Fibroblast of skin of abdomen (primary cell): ENCODE data around the gene EBP.
"Not testable (repeated sequence)": the region's sequence is repeated elsewhere in the genome, so short reads cannot be mapped to it uniquely, and the experiment has no call there.

Source experiments
- DNase-seq: peaks from one replicate; pipeline ENCODE4 v3.0.0-alpha.2; 2013

Gene EBP

DNA sequence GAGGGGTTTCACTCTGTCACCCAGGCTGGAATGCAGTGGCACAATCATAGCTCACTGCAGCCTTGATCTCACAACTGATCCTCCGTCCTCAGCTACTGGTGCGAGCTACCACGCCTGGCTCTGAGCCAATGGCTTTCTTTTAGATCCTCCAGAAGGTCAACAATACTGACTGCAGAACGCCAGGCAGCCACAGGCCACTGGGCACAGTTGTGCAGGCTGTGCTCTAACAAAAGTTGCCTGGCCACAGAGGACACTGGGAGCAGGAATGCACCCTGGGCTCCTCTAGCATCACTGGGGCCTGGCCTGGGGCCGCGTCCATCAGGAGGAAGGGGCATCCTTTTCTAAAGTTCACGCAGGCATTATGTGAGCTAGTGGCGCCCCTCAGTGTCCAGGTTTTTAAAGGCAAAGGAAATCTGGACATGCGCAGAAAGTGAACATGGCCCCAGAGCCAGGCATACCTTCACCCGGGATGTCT lies 27.7 kb upstream of the EBP start:
- peak; percentile 40 for DNase-seq

DNA sequence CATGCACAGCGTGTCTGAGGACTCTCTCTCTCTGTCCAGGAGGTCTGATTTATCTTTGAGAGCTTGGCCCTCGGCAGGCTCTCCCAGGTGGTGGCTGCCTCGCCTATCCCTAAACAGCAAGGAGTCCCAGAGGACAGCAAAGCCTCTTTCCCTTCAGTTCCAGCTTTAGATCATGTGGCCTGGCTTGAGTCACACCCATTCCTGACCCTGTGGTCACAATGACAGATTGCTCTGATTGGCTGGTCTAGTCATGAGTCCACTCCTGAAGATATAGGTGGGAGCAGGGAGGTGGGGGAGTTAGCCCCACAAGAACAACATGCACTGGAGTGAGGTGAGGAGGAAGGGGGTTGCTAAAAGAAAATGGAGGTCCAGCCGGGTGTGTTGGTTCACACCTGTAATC lies 24.9 kb upstream of the EBP start:
- DNase-seq = no peak

DNA sequence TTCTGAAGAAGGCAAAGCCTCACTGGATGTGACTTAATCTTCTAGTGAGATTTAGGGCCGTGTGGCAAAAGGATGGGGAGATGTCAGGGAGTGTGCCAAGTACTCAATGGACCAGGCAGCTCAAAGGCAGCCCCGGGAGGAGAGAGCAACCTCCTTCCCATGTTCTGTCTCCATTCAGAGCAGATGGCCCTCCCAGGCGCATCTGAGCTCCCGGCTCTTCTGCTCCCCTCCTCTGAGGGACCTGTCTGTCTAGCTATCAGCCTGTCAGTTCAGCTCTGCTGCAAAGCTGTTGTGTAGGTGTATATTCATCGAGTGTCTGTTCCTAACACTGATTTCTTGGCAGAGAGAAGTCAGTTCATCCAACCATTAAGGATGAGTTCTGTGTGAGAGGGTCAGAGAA lies 23.7 kb upstream of the EBP start:
- DNase-seq = no peak

DNA sequence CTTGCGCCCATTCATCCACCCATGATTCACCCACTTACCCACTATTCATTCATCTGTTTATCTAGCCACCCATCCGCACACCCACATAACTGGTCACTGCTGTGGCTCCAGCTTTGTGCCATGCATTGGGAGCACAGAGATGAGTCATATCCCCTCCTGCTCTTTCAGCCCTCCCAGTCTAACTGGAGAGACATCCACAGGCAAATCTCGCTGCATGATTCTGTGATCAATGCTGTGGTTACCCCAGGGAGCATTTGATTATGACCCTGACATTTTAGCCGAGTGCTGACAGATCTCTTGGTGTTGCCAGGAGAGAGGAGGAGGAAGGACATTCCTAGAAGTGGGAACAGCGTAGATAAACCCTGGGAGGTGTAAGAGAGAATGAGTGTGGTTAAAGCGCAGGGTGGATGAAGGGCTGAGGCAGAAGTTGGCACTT lies 23.2 kb upstream of the EBP start:
- peak; percentile 68 for DNase-seq

DNA sequence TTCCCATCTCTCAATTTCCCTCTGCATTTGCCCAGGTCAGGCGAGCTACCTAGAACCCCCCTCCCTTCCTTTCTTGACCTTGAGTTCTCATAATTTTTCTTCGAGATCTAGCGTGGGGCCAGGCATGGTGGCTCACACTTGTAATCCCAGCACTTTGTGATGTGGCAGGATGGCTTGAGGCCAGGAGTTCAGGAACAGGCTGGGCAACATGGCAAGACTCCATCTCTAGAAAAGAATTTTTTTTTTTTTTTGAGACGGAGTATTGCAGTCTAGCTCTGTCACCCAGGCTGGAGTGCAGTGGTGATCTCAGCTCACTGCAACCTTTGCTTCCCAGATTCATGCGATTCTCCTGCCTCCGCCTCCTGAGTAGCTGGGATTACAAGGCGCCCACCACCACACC lies 17.3 kb upstream of the EBP start:
- DNase-seq = no peak

DNA sequence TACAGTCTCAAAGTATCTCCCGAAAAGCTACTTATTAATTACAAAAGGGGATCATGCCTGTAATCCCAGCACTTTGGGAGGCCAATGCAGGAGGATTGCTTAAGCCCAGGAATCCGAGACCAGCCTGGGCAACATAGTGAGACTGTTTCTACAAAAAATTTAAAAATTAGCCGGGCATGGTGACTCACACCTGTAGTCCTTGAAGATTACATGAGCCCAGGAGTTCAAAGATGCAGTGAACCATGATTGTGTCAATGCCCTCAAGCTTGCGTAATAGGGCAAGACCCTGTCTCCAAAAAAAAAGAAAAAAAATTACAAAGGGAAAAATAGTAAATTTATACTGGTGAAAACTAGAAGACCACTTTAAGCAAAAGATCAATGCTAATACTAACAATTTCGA lies 16.1 kb upstream of the EBP start:
- DNase-seq = no peak

DNA sequence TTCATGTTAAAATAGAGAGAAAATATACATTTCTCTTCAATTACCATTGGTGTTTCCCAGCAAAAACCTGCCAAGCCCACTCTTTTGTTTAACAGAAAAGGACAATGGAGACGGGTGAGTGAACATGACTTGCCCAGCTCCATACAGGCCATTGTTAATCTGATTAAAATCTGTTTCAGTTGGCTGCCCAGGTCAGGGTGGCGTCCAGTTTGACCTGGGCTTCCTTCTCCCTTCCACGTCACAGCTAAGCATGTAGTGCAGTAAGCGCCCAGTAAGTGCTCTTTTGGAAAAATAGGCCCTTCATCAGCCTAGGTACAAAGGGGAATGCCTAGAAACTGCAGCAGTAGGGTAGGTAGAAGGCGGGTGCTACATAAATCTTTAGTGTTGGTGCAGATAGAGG lies 14.4 kb upstream of the EBP start:
- no peak for DNase-seq

DNA sequence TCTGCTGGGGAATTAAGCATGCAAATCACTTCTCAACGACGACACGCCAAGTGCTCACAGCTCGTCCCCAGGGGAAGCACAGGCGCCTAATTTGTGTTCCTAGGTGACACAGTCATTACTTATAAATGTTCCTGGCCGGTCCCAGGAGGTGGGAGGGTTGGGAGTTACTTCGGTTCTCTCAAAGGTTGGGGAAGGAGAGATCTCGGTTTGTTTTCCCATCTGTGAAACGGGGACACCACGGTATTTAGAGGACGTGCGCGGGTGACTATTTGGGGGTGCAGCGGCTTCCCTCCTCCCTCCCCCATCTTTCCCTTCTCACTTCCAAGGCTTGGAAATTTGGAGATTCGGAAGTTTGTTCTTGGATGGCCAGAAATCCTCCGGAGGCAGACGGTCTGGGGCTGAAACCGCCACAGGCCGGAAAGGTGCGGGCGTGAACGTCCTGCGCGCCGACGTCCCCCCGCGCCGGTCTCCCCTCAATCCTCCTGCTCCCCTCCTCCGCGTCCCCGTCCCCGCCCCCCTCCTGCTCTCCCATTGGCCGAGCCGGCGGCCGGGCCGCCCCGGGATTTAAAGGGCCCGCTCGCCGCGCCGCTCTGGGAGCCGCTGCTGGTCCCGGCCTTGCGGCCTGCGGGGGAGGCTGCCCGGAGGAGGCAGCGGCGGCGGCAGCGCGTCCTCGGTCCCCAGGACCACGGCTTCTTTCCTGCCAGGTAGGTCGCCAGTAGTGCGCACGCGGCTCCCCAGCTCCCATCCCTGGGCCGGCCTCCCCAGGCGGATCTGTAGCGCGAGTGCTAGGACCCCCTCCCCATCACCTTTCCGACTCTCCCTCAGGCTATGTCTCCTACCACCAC lies 13.0 kb upstream of the EBP start, which contains the start of gene PORCN:
Gene PORCN, plus strand, starts transcription at position 593 of the 845 bp plus-strand sequence. CDS start 829 bp downstream, outside the sequence.
- peak; percentile 68 for DNase-seq

DNA sequence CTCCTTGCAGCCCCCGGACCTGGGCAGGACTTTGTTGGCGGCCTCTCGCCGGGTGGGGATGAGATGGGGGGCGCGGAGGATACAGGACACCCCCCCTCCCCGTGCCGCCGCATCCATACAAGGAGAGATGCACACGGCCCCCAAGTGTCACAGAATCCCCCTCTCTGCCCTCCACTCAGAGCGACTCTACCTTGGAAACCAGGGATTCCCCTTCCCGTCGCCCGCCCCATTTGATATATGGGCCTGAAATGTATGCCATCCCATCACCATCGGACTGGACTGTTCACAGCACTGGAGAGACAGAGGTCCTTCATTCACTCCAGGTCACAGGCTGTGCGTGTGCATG lies 12.4 kb upstream of the EBP start:
- no peak for DNase-seq

DNA sequence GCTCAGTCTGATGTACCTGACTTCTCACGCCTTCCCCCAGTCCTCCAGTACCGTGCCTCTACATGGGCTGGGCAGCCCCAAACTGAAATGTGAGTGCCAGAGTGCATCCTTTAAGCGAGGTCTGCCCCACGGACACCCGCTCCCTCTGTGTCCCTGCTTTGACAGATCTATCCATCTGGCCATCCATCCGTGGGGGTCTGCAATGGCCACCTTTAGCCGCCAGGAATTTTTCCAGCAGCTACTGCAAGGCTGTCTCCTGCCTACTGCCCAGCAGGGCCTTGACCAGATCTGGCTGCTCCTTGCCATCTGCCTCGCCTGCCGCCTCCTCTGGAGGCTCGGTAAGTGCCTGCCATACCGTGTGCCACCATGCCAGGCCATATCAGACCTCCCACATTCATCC lies 12.0 kb upstream of the EBP start:
- DNase-seq = no peak

DNA sequence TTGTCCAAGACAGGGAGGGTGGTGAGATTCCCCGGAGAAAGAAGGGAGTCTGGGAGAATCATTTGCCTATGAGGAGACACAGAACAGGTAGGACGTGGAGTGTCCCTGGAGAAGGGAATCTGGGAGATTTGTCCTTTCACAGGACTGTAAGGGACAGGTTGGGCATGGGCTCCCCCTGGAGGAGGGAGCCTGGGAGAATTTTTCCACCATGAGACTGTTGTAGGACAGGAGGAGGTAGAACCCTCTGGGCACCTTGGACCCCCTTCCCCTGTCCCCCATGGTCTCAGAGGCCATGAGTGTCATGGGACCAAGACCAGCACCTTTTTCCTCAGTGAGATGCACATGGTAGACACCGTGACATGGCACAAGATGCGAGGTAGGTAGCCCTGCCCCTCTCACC lies 10.0 kb upstream of the EBP start:
- DNase-seq = no peak

DNA sequence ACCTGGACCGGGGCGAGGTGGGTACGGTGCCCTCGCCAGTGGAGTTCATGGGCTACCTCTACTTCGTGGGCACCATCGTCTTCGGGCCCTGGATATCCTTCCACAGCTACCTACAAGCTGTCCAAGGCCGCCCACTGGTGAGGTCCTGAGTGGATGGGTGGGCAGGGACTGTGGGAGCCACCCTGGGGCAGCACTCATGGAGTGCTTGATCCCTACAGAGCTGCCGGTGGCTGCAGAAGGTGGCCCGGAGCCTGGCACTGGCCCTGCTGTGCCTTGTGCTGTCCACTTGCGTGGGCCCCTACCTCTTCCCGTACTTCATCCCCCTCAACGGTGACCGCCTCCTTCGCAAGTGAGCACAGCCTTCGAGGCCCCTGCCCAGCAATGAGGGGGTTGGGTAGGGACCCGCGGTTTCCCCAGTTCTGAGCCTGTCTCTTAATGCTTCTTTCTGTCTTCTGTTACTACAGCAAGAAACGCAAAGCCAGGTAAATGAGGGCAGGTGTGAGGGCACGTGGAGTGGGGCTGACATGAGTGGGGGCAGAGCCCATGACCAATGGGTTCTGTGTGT lies 9.2 kb upstream of the EBP start:
- no peak for DNase-seq

DNA sequence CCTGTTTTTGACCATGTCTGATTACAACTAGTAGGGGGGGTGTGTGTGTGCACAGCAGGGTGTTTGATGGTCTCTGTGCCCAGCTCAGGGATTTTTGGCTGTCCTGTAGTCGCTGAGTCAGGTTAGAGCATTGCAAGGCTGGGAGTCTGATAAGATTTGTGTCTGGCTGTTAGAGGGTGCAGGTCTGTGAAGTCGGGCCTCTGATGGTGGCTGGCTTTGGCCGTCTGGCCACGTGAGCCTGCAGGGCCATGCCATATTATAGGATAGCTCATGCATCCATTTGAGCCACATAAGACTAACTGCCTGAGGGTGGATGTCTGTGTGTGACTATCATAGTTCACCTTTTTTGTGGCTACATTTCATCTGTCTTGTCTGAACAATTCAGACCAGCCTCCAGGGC lies 7.9 kb upstream of the EBP start:
- DNase-seq = no peak

DNA sequence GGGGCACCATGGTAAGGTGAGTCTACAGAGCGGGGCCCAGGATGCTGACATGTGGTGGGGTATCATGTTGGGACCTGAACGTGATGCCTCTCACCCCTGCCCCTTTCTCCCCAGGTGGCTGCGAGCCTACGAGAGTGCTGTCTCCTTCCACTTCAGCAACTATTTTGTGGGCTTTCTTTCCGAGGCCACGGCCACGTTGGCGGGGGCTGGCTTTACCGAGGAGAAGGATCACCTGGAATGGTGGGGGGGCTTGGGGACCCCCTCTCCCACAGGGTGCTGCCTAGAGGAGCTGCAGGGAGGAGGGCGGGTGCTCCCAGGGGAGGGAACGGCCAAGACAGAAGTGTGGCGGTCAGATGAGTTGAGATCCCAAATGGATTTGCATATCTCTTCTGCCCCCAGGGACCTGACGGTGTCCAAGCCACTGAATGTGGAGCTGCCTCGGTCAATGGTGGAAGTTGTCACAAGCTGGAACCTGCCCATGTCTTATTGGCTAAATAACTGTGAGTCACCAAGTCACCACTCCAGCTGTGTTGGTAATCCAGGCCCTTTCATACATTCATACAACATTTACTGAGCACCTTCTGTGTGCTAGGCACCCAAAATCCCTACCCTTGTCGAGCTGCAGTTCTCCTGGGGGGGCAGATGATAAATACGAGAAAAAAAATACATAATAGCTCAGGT lies 7.3 kb upstream of the EBP start:
- DNase-seq = no peak

DNA sequence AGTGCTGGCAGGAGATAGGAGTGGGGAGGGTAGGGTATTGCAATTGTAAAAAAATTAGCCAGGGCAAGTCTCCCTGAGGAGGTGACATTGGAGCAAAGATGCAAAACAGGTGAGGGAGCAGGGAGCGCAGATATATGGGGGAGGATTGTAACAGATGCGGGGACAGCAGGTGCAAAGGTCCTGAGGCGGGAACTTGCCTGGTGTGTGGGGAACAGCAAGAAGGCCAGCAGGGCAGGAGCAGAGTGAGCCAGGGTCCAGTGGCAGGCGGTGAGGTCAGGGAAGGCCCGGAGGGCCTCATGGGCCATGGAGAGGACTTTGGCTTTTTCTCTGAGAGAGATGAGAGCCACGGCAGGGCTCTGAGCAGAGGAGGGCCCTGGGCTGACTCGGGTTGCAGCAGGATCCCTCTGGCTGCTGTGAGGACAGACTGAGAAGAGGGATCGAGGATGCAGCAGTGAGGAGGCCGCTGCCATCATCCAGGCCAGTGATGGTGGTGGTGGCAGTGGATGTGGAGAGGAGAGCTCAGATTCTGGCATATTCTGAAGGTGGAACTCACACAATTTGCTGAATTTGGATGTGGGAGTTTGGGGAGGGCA lies 6.6 kb upstream of the EBP start:
- no peak for DNase-seq

DNA sequence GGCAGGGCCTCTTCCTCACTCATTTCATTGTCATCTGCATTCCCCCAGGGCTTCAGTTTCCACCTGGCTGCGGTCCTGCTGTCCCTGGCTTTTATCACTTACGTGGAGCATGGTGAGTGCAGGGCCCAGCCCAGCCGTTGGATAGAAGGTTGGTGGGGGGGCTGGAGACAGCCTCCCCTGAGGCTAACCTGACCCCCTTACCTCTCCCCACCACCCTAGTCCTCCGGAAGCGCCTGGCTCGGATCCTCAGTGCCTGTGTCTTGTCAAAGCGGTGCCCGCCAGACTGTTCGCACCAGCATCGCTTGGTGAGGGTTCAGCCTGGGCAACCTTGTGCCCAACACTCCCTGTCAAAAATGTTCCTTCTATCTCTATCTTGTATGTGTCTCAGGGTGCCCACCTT lies 5.8 kb upstream of the EBP start:
- DNase-seq = no peak

DNA sequence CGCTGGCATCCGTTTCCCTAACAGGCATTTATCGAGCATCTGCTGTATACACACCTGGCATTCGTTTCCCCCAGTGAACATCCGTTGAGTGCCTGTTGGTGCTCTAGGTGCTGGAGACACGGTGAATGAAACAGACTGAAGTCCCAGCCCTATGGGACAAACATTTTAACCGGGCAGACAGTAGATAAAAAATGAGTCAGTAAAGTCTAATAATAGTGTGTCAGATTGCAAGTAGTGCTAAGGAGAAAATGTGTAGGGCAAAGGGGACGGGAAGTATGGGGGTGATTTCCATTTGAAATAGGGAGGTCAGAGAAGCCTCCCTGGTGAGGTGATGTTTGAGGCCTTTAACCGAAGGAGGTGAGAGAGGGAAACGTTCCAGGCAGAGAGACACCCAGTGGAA lies 5.3 kb upstream of the EBP start:
- no peak for DNase-seq

DNA sequence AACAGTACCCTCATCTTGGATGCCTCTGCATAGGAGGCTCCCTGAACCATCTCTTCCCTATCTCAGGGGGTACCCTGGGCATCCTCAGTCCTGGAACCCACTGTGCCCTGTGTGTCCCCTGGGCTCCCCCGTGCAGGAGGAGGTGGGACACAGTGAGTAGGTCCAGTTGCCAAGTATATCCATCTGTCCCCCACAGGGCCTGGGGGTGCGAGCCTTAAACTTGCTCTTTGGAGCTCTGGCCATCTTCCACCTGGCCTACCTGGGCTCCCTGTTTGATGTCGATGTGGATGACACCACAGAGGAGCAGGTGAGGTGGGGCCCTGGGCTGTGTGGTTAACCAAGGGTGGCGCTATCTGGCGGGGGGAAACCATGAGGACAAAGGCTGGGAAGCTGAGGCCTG lies 4.6 kb upstream of the EBP start:
- no peak for DNase-seq

DNA sequence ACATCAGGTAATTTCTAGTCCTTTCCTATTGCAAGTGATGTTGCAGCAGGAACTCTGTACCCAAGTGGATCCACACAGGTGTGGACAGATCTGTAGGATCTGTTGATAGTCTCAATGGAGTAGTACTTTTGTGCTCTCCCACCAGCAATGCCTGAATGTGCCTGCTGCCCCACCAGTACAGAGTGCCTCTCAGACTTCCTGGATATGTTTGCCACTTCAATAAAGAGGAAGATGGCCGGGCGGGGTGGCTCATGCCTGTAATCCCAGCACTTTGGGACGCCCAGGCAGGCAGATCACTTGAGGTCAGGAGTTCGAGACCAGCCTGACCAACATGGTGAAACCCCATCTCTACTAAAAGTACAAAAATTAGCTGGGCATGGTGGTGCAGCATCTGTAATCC lies 2.1 kb upstream of the EBP start:
- DNase-seq = not testable (repeated sequence)

DNA sequence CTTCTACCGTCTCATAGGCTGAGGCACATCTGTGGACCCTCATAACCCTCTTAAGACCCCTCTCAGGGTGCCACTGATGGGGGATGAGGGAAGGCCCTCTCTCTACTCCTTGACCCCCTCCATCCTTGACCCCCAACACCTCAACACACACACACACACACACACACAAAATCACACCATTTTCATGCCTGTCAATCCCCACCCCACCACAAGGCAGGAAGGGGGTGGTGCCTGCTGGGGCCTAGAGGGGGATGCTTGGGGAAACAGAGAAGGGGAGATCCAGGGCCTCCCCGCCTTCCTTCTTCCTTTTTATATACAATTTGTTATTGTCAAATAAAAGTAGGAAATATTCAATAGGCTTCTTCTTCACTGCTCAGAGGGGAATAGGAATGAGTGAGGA lies 1.2 kb upstream of the EBP start:
- no peak for DNase-seq

DNA sequence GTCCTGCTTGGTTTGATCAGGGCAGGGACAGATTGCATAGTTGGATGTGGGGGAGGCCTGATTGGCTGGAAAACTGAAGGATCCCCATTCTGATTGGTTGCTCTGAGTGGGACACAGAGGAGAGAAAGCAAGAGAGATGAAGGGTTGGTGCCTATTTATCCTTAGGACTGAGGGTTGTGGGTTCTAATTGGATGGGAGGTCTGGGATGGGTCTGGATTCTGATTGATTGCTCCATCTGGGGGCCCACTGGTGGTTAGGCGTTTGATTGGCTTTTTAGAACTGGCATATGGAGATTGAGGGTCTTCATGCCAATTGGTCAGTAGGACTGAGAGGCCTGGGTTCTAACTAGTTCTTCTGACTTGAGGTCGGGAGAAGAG lies 644 bp upstream of the EBP start:
- no peak for DNase-seq

DNA sequence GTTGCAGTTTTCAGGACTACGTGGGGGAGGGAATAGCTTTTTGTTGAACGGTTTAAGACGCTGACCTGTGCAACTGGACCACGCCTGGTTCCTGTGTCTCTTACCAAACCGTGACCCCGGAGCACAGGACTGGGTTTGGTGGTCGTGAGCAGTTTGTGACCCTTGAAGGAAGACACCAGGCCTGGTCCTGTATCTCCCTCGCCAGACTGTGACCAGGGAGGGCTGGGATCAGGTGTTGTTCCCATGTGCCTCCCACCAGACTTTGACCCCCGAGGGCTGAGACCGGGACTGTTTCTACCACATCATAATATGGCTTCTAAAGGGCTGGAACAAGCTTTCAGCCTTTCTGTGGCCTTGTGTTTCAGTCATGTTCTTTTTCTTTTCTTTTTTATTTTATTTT lies 683 bp downstream of the EBP start:
- DNase-seq = no peak

DNA sequence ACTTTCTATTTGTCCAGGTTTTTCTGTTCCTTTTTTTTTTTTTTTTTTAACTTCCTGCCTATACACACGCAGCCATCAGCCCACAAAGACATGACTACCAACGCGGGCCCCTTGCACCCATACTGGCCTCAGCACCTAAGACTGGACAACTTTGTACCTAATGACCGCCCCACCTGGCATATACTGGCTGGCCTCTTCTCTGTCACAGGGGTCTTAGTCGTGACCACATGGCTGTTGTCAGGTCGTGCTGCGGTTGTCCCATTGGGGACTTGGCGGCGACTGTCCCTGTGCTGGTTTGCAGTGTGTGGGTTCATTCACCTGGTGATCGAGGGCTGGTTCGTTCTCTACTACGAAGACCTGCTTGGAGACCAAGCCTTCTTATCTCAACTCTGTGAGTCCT lies 2.1 kb downstream of the EBP start:
- no peak for DNase-seq

DNA sequence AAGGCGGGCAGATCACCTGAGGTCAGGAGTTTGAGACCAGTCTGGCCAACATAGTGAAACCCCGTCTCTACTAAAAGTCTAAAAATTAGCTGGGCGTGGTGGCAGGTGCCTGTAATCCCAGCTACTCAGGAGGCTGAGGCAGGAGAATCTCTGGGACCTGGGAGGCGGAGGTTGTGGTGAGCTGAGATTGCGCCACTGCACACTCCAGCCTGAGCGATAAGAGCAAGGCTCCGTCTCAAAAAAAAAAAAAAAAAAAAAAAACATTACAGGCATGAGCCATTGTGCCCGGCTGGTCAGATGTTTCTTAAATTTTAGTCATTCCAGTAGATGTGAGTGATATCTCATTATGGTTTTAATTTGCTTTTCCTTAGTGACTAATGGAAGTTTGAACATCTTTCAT lies 4.2 kb downstream of the EBP start:
- peak; percentile 24 for DNase-seq
